ENCODE measurements around the gene KLHL25.
A peak's percentile ranks its signal among the peaks of the same experiment; 100 is the strongest.

KLHL25 gene

DNA sequence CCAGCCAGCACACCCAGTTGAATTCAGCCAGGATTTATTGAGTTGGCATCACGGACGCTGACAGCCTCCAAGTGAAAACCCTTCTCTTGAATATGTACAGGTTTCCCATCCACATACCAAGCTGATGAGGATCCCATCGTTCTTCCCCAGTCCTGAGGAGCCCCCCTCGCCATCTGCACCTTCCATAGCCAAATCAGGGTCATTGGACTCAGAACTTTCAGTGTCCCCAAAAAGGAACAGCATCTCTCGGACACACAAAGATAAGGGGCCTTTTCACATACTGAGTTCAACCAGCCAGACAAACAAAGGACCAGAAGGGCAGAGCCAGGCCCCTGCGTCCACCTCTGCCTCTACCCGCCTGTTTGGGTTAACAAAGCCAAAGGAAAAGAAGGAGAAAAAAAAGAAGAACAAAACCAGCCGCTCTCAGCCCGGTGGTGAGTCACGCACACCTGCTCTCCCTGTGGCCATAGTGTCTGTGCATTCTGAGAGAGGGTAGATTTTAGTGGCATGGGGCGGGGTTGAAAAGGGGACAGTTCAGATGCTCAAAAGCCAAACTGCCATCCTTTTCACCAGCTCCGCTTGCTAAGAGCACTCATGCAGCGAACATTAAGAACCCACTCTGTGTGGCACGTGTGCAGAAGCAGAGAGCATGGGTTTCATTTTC, 51.2 kb downstream of the KLHL25 start:
- peak; percentile 68 for DNase-seq

DNA sequence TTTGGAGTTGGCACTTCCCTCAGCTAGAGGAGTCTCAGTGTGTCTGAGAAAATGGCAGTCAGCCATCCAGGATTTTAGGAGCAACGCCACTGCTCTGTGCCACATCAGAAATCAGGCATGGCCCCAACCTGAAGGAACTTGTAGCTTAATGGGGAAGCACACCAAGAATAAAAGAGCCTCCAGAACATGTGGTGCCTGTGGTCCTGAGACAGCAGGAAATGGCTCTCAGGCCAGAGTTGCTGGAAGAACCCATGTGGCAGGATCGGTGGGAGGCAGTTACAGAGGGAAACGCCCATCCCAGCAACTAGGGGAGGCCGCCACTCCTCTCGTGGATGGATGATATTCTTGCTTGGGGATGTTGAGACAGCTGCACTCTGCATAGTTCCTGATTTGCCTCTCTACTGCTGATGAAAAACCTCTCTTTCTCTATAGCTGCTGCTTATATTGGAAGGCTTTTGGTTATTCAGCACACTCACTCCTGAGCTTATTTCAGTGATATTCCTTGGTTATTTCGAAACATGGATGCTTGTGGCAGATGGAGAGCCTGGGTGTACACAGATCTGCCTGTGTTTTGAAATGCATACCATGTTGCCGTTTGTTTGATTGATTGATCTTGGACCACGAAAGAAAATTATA, 52.4 kb downstream of the KLHL25 start:
- DNase-seq: no peak

DNA sequence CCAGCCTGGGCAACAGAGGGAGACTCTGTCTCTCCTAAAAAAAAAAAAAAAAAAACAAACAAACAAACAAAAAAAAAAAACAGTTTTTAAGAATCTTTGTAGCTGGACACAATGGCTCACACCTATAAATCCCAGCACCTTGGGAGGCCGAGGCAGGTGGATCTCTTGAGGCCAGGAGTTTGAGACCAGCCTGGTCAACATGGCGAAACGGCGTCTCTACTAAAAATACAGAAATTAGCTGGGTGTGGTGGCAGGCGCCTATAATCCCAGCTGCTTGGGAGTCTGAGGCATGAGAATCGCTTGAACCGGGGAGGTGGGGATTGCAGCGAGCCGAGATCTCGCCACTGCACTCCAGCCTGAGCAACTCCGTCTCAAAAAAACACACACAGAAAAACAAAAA, 53.1 kb downstream of the KLHL25 start:
- DNase-seq: no peak

DNA sequence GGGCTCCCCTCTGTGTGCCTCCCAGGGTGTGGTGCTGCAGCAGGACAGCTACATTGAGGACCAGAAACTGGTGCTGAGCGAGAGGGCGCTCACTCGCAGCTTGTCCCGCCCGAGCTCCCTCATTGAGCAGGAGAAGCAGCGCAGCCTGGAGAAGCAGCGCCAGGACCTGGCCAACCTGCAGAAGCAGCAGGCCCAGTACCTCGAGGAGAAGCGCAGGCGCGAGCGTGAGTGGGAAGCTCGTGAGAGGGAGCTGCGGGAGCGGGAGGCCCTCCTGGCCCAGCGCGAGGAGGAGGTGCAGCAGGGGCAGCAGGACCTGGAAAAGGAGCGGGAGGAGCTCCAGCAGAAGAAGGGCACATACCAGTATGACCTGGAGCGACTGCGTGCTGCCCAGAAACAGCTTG, 53.7 kb downstream of the KLHL25 start:
- DNase-seq: no peak

DNA sequence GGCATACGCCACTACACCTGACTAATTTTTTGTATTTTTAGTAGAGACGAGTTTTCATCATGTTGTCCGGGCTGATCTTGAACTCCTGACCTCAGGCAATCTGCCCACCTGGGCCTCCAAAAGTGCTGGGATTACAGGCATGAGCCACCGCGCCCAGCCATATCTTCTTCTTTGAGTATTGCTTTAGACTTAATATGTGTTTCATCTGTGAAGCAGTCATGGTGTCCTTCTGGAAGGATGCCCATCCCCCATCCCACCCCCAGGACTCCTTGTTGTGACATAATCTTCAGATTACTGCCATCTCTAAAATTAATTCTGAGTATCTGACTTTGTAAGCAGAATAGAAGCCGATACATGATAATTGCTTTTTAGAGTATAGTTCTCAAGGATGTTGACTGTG, 57.7 kb downstream of the KLHL25 start:
- DNase-seq: no peak

DNA sequence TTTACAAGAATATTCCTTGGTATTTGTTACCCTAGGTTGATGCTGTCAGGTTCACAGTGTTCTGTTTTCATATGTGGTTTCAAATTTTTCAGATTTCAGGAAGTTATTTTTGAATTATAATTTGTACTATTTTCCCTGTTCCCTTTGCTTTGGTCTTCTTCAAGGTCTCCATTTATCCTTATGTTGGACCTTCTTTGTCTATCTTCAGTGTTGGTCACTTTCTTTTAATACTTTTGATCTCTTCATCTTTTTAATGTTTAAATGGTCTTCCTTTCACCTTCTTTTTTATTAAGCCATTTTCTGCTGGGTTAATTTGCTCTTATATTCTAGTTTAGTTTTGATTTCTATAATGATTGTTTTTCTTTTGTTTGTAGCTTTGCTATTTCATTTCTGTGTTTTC, 61.3 kb downstream of the KLHL25 start:
- no peak for DNase-seq

DNA sequence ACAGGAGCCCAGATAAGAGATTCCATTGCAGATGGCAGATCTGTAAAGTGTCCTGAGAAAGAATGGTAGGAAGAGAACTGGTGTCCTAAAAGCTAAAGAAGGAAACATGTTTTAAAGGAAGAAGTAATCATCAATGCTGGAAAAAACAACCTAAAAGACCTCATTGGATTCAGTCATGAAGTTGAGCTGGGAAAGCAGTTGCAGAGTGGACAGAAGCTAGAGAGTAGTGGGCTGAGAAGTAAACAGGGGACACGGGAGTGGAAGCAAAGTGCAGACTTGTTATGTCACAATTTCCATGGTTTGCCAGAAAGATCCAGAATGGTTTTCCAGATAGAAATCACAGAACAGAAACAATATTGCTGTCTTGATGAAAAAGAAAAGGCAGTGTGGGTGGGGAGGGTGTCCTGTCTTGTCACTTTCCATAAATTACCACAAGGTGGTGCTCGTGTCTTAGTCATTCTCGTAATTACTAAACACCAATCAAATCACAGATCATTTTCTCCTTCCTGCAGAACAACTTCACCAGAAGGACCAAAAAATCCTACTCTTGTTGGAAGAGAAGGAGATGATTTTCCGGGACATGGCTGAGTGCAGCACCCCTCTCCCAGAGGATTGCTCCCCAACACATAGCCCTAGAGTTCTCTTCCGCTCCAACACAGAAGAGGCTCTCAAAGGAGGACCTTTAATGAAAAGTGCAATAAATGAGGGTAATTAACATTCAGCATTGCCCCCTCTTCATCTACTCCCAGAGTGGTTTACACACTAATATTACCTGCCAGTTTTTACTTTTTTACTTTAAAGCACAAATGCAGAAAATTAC, 64.5 kb downstream of the KLHL25 start:
- DNase-seq: no peak

DNA sequence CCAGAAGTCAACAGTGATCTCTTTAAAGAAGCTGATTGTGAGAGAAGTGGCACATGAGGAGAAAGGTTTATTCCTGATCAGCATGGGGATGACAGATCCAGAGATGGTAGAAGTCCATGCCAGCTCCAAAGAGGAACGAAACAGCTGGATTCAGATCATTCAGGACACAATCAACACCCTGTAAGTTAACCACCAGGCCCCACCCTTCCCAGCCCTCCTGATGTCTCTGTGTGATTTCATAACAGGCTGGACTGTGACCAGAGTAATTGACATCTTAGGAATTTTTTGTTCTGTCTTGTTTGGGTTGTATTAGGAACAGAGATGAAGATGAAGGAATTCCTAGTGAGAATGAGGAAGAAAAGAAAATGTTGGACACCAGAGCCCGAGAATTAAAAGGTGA, 67.7 kb downstream of the KLHL25 start:
- DNase-seq: no peak

DNA sequence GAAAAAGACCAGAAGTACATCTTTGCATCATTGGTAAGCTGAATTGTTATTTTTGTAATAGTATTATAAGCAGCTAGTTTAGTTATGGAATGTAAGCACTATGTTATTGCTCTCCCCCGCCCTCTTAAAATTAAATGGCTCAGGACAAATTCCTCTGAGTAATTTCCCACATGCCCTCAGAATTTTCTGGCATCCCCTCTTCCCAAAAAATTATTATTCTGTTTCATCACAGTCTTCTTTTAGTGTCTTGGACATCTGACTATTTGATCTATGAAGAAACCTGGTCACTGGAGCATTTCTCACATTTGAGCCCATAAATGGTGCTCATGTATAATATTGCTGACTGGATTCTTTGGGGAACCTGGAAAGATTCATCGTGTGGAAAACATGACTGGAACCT, 68.3 kb downstream of the KLHL25 start:
- no peak for DNase-seq

DNA sequence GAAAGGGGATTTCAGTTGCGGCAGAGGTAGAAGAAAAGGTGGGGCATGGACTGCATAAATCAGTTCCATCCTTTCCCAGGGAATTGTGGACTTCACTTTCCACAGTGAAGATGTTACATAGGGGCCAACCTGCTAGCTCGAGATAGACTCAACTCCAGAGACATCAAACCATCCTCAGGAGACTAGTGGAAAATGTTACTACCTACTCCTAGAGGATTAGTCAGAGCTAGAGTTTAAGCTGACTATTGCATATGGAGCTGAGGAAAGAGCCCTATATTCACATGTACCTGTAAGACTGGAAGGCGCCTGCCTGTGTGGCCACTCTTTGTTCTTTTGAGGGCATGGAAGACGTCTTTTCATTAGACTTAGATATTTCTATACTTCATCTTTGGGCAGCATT, 69.2 kb downstream of the KLHL25 start:
- no peak for DNase-seq

DNA sequence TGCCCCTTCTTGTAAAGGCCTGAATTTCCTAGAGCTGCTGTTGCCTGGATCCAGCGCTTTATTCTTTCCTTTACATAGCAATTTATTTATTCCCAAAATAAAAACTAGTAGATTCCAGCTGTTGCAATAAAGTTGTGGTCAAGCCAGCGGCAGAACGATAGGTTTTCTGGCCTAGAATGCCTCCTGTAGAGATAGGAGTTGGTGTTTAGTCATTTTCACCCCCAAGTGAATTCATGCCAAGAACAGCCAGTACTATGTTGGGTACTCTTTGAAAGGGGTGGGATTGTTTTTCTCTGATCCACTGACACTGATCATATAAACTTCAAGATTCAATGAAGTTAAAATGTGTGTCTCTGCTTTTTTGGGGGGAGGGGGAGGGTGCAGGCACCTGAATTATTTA, 69.7 kb downstream of the KLHL25 start:
- DNase-seq: no peak

DNA sequence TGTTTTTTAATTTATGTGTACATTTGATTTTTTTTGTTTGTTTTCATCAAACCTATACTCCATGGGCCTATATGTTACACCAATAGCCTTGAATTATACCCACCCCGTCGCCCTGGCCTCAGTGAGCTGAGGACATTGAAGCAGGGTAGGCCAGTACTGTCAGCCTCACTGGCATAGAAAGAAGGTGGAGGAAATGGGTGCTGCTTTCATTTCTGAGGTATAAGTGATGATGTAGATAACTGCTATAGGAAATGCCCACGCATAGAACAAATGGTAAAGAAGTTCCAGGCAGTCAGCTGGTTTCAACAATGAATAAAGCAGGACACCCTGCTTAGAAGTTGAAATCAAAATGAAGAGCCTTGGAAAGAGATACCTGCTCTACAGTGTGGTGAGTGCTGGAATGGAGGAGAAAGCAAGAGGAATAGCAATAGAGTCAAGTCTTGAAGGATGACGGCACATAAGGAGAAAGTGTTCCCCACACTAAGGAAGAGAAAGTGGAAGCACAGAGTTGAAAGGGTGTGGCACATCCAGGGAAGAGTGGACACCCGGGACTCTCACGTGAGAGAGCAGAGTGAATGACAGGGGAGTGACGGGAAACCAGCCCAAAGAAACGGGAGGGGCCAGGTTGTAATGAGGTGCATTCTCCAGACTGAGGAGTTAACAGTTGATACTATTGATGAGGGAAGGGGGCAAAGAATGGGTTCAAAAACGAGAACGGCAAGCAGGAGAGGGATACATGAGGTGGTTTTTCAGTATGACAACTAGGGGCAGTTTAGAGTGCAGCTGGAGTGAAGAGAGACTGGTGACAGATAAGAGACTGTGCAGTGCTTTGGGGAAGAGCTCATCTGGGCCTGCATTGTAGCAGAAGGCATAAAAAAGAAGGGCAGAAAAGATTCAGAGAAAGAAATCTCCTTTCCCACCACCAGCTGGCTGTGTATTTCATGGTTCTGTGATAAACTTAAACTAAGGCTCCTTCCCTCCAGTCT, 70.5 kb downstream of the KLHL25 start:
- no peak for DNase-seq

DNA sequence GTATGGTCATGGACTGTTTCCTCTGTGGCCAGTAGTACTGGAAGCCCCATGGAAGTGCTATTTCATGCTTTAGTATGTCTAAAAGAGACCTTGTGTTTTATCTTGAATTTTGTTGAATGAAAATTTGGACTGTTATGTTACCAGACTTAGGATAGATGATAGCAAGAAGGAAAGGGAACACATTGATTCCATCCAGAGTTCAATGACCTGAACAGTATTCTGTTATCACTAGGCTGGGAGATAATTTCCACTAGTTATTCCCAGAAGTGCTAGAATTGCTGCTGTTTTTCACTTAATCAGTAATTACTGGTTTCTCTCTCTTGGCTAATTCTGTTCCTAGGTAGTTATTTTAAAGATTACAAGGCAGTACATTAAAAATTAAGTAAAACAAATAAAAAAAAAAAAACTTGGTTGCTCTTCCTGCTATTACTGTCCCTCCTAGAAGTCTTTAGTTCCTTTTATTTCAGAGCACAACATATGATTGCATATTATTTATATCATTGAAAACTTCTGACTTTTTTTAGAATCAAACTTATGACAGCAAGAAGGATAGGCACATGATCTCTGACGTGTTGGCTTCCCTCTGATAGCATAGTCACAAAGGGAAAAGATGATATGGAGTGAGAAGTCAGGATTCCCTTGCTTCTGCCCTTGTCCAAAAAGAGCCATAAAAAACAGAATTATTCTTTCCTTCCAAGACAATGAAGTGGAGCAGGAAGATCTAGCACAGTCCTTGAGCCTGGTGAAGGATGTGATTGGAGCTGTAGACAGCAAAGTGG, 72.2 kb downstream of the KLHL25 start:
- no peak for DNase-seq

DNA sequence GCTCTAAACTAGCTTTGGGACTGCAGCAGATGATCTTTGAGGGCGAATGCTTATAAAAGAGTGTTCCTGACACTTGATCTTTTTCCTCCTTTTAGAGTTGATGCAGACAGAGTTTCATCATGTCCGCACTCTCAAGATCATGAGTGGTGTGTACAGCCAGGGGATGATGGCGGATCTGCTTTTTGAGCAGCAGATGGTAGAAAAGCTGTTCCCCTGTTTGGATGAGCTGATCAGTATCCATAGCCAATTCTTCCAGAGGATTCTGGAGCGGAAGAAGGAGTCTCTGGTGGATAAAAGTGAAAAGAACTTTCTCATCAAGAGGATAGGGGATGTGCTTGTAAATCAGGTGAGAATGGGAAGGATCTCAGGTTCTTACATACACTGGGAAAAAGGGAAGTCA, 75.7 kb downstream of the KLHL25 start:
- DNase-seq: no peak

DNA sequence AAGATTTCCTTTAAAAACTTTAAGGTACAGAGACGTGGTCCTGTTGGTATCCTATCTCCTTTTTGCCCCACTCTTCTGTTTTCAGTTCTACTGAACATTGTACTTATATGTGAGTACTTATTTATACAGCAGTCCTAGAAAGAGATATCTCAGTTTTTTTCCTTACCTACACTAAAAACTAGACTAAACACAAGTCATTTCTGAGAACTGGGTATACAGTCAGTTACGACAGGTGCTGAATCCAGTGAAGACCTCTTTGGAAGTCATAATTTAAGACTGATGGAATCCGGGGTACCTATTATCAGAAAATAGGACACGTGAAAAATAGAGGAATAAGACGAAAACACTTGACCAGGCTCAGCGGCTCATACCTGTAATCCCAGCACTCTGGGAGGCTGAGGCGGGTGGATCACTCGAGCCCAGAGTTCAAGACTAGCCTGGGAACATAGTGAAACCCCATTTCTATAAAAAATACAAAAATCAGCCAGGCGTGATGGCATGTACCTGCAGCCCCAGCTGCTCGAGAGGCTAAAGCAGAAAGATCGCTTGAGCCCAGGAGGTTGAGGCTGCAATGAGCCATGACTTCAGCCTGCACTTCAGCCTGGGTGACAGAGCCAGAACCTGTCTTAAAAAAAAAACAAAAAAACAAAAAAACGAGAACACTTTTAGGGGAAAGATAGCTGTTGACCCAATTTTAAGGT, 76.3 kb downstream of the KLHL25 start:
- DNase-seq: no peak

DNA sequence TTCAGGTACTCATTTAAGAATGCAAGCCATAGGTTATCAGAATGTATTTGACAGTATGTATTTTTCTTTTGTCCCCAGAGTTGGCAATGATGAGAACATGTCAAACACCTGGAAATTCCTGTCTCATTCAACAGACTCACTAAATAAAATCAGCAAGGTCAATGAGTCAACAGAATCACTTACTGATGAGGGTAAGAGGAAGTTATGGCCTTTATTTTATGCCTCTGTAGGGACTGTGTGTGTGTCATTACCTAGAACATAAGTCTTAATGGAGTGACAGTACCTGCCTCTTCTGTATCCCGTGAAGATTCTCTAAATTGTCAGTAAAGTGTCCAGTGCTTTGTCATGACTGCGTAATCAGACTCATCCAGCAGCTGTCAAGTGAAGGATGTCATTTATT, 77.5 kb downstream of the KLHL25 start:
- DNase-seq: no peak

DNA sequence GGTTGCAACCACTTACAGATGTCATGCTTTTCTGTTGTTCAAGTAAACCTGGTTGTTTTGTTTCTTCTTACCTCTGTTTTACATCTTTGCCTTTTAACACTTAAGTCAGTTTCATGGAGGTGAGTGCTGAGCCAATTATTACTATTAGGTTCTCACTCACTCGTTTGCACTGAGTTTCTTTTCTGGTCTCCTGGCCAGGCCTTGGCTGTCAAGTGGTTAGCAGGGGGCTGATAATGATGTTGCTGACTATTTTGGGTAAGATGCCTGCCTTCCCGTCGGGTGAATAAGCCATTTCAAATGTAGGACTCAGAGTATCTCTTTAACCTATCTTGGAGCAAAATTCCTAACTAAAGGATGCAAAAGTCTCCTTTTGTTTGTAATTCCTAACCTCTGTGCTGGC, 78.5 kb downstream of the KLHL25 start:
- no peak for DNase-seq

DNA sequence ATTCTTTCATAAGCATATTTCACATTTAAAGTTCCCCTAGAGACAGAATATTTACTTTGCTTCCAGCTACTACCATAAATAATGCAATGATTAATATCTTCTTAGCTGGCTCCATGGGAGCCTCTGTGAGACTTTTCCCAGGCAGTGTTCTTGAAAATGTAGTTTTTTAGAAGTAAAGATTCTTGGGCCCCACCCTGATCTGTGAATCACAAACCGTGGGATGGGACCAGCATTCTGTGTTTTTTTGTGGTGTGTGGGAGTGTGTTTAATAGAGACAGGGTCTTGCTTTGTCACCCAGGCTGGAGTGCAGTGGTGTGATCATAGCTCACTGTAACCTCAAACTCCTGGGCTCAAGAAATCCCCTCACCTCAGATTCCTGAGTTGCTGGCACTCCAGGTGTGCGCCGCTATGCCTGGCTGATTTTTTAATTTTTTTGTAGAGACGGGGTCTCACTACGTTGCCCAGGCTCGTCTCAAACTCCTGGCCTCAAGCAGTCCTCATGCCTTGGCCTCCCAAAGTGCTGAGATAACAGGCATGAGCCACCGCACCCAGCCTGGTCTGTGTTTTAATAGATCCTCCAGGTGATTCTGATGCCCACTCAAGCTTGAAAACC, 83.0 kb downstream of the KLHL25 start:
- no peak for DNase-seq

DNA sequence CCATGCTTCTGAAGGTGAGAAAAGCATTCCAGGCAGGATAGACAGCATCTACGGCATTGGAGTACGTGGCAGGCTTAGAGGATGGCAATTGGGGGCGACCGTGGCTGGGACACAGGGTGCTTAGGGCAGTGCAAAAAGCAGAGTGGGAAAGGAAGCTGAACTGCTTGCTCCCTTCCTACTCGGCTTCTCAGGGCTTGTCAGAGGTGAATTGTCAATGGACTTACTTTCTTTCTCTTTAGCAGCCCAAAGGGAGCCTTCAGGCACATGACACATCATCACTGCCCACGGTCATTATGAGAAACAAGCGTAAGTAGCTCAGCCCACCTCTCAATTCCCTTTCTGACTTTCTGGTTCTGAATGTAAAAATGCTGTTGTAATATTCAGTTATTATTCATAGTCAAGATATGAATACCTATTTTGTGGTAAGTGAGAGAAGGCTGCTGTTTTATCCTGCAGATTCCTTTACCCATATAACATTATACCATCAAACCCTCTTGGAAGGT, 84.3 kb downstream of the KLHL25 start:
- DNase-seq: no peak

Data from NCI-H187 treated with DMSO at 0.1 percent for 48 hours (cell line).